HUES64 (cell line): Measurements from ENCODE around the gene COL23A1.
A peak's percentile ranks its signal among the peaks of the same experiment; 100 is the strongest.

Experiments used
- H3K27ac ChIP-seq: 2 replicates; pipeline ENCODE4 v1.7.0; 2013; ENCODE audit warnings: low read depth, low read length, inconsistent platforms
- H3K27me3 ChIP-seq: 2 replicates; pipeline ENCODE4 v1.6.1; 2013; ENCODE audit warnings: mild to moderate bottlenecking, low read length; ENCODE audit not compliant: insufficient read depth
- H3K36me3 ChIP-seq: 2 replicates; pipeline ENCODE4 v1.6.1; 2013; ENCODE audit warnings: mild to moderate bottlenecking, low read length; ENCODE audit not compliant: insufficient read depth
- H3K4me1 ChIP-seq: 2 replicates; pipeline ENCODE4 v1.6.1; 2013; ENCODE audit warnings: mild to moderate bottlenecking, low read length, moderate library complexity; ENCODE audit not compliant: insufficient read depth
- H3K4me3 ChIP-seq: 2 replicates; pipeline ENCODE4 v1.5.1; 2013; ENCODE audit warnings: mild to moderate bottlenecking, low read length, moderate library complexity
- H3K9ac ChIP-seq: 2 replicates; pipeline ENCODE4 v1.6.1; 2013; ENCODE audit warnings: mild to moderate bottlenecking, low read depth, low read length
- H3K9me3 ChIP-seq: 2 replicates; pipeline ENCODE4 v1.6.1; 2013; ENCODE audit warnings: low read depth, low read length; ENCODE audit not compliant: insufficient read depth
- WGBS: fragments of 150-250, 120-280 bp; methylation state at CpG from one replicate; pipeline ENCODE4 v1.1.7; 2013; ENCODE audit warnings: missing lambda C conversion rate; 5-methylcytosine and 5-hydroxymethylcytosine counted together

Gene COL23A1

GRCh38 chr5:178554311-178554710, 35.9 kb downstream of the COL23A1 start:
- H3K9ac ChIP-seq, result no peak overlapping the region

DNA sequence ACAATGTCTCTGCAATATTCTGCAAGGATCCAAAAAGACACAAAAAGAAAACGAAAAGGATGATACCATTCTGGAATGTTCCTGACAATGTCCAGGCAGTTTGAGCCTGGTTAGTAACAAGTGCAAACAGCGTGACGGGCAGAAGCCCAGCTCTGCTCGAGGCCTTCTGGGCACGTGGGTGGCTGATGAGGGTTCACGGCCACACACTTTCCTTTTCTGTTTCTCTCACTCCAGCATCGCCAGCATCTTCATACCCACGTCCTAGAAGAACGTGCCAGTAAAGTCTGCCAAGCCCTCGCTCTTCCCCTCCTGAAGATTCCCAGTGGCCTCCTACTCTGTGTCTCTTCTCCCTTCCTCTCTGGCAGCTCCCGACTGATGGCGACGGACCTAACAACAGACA, 36.7 kb downstream of the COL23A1 start:
- H3K4me3 ChIP-seq, result no peak overlapping the region
- no peaks in the 10 kb centered on the region for H3K36me3 ChIP-seq
- peaks cover 6% of the 10 kb centered on the region for H3K4me1 ChIP-seq
- WGBS, result 94% methylated on average over 13 of the region's 13 CpGs
- H3K9me3 ChIP-seq, result no peaks in the 10 kb centered on the region
- no peak overlapping the region for H3K9ac ChIP-seq
- H3K27ac ChIP-seq, result no peak overlapping the region
- 0 out of 2 replicates have a peak, but pooled peaks cover 6% of the 10 kb centered on the region for H3K27me3 ChIP-seq

More at GRCh38 chr5:178554311-178554710, 35.9 kb downstream of the COL23A1 start:
- H3K27me3 ChIP-seq, result 0 out of 2 replicates have a peak, but pooled peaks cover 6% of the 10 kb centered on the region
- no peak overlapping the region for H3K27ac ChIP-seq
- no peaks in the 10 kb centered on the region for H3K9me3 ChIP-seq
- peaks cover 6% of the 10 kb centered on the region for H3K4me1 ChIP-seq
- no peaks in the 10 kb centered on the region for H3K36me3 ChIP-seq
- no peak overlapping the region for H3K4me3 ChIP-seq
- 96% methylated on average over 11 of the region's 11 CpGs for WGBS

DNA sequence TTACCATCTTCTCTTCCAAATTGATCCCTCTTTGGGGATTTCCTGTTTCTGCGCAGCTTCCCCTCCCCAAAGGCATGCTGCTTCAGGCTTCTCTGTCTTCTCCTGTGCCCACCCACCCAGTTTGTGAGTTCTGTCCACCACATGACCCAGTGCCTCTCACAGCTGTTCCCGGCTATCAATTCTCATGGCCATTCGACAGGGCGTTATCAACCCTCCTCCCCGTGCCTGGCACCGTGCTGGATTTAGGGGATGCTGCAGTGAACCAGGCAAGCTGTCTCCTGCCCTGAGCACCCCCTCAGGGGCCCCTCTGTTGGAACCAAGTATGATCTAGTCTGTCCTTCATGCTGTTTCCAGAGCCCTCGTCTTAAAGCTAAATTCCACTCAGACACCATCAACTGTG, 38.7 kb downstream of the COL23A1 start:
- H3K4me3 ChIP-seq, result no peak overlapping the region
- no peak overlapping the region for H3K27ac ChIP-seq
- H3K27me3 ChIP-seq, result 0 out of 2 replicates have a peak, but pooled peaks cover 6% of the 10 kb centered on the region
- no peak overlapping the region for H3K9ac ChIP-seq
- 94% methylated on average over 7 of the region's 7 CpGs for WGBS
- H3K4me1 ChIP-seq, result peaks cover 12% of the 10 kb centered on the region
- H3K36me3 ChIP-seq, result no peaks in the 10 kb centered on the region
- H3K9me3 ChIP-seq, result no peaks in the 10 kb centered on the region

GRCh38 chr5:178551059-178551458, 39.1 kb downstream of the COL23A1 start:
- Histone ChIP-seq H3K27ac (no peak overlapping the region), H3K9me3 (no peaks in the 10 kb centered on the region), H3K27me3 (peaks cover 8% of the 10 kb centered on the region; the same call in 1 of the 2 replicates), H3K36me3 (no peaks in the 10 kb centered on the region), H3K4me3 (no peak overlapping the region), H3K4me1 (peaks cover 13% of the 10 kb centered on the region), H3K9ac (no peak overlapping the region)

GRCh38 chr5:178548746-178549145, 41.4 kb downstream of the COL23A1 start:
- Histone ChIP-seq H3K4me1 (peaks cover 7% of the 10 kb centered on the region; the same call in 1 of the 2 replicates), H3K27me3 (peaks cover 7% of the 10 kb centered on the region; the same call in 1 of the 2 replicates), H3K9me3 (no peaks in the 10 kb centered on the region), H3K4me3 (no peak overlapping the region), H3K27ac (no peak overlapping the region), H3K36me3 (no peaks in the 10 kb centered on the region), H3K9ac (no peak overlapping the region)
- WGBS, result 91% methylated on average over 9 of the region's 9 CpGs

DNA sequence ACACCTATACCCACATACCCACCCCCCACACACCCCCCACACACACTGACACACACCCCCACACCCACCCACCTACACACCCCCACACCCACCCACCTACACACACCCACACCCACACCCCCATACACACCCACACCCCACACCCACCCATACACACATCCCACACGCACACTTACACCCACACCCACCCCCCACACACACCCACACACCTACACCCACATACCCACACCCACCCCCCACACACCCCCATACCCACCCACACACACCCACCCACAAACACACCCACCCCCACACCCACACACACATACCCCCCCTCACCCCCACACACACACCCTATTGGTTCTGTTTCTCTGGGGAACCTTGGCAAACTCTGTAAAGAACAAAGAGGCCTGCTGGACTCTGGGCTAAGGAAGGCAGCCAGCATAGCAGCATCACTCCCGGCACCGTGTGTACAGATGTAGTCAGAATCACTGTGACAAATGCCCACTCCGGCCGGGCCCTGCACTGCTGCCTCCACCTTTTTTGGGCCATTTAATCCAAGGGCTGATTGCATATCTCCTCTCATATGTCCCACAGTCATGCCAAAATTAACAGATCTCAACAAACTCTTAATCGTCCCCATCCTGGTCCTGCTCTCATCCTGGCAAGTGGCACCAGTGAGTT, 42.3 kb downstream of the COL23A1 start:
- peaks cover 7% of the 10 kb centered on the region; the same call in 1 of the 2 replicates for H3K4me1 ChIP-seq
- H3K27me3 ChIP-seq, result peaks cover 7% of the 10 kb centered on the region; the same call in 1 of the 2 replicates

DNA sequence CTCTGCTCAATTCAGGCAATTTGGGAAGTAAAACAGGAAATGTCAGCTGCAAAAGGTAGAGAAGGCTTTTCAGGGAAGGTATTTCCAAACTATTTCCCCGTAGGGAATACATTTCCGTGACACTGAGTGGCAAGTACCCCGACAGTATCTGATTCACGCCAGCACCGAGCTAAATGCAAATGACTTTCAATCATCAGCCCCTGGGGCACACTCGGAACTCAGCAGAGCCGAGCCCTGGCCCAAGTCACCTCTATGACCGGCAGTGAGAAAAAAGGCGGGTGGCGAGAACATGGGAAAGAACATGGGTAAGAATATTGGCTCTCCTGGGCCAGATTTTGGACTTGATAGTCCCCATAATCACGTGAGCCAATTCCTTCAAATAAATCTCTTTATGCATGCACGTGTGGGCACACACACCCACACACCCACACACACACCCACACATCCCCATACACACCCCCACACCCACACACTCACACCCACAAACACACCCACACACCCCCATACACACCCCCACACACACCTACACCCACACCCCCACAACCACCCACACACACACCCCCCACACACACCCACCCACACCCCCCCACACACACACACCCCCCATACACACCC, 43.0 kb downstream of the COL23A1 start:
- WGBS, result 77% methylated on average over 12 of the region's 12 CpGs
- Histone ChIP-seq H3K4me3 (no peak overlapping the region), H3K27me3 (peaks cover 7% of the 10 kb centered on the region; the same call in 1 of the 2 replicates), H3K27ac (no peak overlapping the region; the same call in 1 of the 2 replicates), H3K4me1 (peaks cover 14% of the 10 kb centered on the region), H3K9ac (no peak overlapping the region), H3K36me3 (no peaks in the 10 kb centered on the region), H3K9me3 (no peaks in the 10 kb centered on the region)

More for the DNA sequence above, 42.3 kb downstream of the COL23A1 start:
- Histone ChIP-seq H3K27ac (no peak overlapping the region), H3K36me3 (no peaks in the 10 kb centered on the region), H3K9ac (no peak overlapping the region), H3K4me3 (no peak overlapping the region), H3K9me3 (no peaks in the 10 kb centered on the region)
- WGBS, result 86% methylated on average over 6 of the region's 6 CpGs

GRCh38 chr5:178546675-178547033, 43.5 kb downstream of the COL23A1 start:
- Histone ChIP-seq H3K4me3 (no peak overlapping the region), H3K9ac (0 out of 2 replicates have a peak overlapping the region, but pooled peaks have one; percentile 24), H3K36me3 (no peaks in the 10 kb centered on the region), H3K27ac (no peak overlapping the region; the same call in 1 of the 2 replicates), H3K9me3 (no peaks in the 10 kb centered on the region), H3K4me1 (peaks cover 14% of the 10 kb centered on the region), H3K27me3 (peaks cover 7% of the 10 kb centered on the region; the same call in 1 of the 2 replicates)
- WGBS, result 84% methylated on average over 9 of the region's 9 CpGs

DNA sequence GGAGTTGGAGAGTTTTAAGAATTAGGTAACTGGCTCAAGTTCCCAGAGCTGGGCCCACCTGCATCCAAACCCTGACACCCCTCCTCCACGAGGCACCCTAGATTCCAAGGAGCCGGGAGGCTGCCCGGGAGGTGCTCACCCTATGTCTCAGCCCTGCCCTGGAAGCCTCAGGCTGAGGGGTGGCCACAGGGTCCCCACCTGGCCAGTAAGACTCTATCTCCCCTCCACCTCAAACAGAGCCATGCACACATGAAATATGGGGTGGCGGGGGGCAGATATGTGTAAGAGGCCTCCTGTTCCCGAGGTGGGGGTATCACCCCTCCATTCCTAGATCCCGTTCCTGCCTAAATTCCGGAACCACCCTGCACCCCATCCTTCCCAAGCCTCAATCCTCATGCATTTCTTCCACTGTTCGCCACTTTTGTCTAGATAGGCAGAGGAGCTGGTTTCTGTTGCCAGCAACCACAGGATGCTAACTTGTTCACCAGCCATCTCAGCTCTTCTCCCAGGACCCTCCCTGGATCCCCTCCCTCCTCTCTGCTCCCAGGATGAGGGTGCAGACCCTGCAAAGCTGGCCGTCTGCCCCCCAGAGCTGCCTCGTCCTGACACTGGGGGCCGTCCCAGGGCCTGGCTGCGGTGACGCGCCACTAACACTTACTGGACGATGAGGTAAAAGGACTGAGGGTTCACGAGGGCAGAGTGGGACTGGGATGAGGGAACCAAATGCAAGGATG, 44.1 kb downstream of the COL23A1 start:
- H3K36me3 ChIP-seq, result no peaks in the 10 kb centered on the region
- peaks cover 7% of the 10 kb centered on the region; the same call in 1 of the 2 replicates for H3K27me3 ChIP-seq
- 0 out of 2 replicates have a peak overlapping the region, but pooled peaks have one; percentile 24 for H3K9ac ChIP-seq
- H3K27ac ChIP-seq, result no peak overlapping the region
- H3K4me1 ChIP-seq, result peaks cover 14% of the 10 kb centered on the region
- H3K4me3 ChIP-seq, result no peak overlapping the region
- 91% methylated on average over 16 of the region's 16 CpGs for WGBS
- H3K9me3 ChIP-seq, result no peaks in the 10 kb centered on the region

GRCh38 chr5:178545176-178545575, 45.0 kb downstream of the COL23A1 start:
- Histone ChIP-seq H3K9me3 (no peaks in the 10 kb centered on the region), H3K36me3 (no peaks in the 10 kb centered on the region), H3K9ac (no peak overlapping the region), H3K27ac (no peak overlapping the region), H3K27me3 (peaks cover 7% of the 10 kb centered on the region; the same call in 1 of the 2 replicates), H3K4me1 (peaks cover 14% of the 10 kb centered on the region), H3K4me3 (no peak overlapping the region)
- WGBS, result 77% methylated on average over 9 of the region's 9 CpGs
